HG03521 (cell line): ENCODE measurements around the gene HOXC12.

Experiments
- ATAC-seq: cut with Tn5 transposase; IDR thresholded peaks from one replicate; pipeline ENCODE4 v1.9.1; 2021; ENCODE audit warnings: mild to moderate bottlenecking, moderate library complexity; ENCODE audit not compliant: unreplicated experiment

HOXC12 gene

DNA sequence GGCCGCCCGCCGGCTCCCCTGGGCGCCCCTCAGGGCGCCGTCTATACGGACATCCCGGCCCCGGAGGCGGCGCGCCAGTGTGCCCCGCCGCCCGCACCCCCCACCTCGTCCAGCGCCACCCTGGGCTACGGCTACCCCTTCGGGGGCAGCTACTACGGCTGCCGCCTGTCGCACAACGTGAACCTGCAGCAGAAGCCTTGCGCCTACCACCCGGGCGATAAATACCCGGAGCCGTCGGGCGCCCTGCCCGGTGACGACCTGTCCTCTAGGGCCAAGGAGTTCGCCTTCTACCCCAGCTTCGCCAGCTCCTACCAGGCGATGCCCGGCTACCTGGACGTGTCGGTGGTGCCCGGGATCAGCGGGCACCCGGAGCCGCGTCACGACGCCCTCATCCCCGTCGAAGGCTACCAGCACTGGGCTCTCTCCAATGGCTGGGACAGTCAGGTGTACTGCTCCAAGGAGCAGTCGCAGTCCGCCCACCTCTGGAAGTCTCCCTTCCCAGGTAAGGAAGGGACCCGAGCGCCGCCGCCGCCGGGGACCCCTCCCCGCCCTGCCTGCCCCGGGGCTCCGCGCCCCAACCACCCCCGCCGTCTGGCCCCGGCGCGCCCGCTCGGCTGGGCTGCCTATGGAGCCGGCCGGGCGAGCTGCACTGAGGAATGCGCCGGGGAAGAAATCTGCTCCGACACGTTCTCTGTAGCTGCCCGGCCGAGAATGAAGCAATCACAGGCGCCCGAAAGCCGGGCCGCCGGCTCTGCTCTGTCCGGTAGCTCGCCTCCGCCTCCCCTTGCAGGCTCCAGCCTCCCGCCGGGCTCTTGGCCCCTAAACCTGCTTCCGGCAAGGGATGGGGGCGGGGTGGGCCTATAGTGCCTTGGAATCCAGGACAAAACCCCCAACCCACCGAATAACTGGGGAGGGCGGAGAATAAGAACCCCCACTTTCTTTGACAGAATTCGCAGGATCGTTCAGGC is 15.3 kb upstream of the HOXC12 start:
- no peak for ATAC-seq

DNA sequence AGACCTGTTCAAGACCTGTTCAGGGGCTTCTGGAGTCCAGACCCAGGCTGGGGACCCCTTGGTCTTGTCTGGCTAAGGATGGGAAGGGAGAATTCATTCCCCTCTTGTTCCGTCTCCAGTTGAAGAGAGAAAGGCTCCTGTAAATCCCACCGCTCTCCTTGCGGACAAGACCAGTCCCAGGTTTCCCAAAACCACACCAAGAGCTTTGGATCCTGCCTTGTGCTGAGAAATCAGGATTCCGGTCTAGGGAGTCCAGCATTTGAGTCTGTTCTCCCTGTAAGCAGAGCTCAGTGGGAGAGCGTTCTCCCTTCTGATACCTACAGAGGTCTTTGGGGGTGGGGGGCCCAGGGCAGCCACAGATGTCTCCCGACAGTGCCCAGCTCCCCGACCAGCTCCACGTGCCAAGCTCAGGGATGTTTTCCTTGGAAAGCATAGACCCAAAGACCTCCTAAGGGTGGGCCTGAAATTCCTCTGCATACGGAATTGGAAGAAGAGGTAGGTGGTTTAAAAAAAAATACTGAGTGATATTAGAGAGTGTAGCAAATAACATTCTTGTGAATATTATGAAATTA is 14.2 kb upstream of the HOXC12 start:
- ATAC-seq, result no peak

DNA sequence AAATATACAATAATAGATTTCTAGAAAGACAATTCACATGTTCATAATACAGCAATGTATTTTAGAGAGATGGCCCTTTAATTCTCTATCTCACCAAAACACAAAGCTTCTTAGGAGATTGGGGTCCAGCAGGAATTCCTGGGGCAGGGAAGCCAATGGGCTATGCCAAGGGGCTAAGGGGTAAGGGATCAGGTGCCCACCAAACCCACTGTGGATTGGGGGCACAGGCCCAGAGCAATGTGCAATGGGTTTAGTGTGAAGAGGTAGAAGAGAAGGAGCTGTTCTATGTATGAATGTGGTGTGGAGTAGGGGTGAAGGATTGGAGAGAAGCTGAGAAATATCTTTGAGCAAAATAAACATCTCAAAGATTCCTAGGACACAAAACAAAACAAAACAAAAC is 13.5 kb upstream of the HOXC12 start:
- ATAC-seq, result no peak

DNA sequence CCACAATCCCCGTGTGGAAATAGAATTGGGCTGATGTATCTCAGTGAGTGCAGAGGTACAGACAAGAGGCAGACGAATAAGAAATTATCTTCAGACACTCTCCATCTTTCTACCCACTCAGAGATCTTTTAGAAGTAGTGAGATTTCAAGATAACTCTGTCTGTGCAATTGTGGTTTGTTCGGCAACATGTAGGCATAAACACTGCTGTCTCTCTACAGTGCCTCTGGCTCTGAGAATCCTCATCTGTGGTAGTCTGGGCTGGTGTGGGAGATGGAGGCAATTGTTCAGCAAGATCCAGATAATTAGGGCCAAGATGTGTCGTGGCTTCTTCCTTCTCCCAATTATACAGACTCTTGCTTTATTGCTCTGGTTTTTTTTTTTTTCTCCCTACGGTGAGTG is 13.0 kb upstream of the HOXC12 start:
- no peak for ATAC-seq

DNA sequence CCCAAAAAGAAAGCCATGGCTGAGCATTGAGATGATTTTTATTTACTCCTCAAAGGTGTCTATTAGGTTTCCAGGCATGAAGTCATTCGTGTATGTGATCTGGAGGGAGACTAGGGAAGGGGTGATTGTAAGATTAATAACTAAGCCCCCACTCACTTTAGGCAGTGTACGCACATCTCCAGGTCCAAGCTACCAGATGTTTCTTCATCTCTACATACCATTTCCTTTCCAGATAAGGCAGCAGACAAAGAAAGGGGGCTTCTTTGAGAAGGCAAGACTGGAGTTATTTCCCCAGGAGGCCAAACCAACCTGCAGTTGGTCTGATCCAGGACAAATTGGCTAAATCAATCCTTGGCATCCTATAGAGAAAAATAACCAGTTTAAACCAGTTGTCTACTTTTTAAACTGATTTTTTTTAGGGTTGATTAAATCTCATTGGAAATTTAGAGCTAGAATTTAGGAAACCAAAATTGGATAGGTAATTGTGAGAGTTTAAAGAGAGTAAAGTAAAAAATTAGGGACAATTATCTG is 12.2 kb upstream of the HOXC12 start:
- ATAC-seq, result no peak

DNA sequence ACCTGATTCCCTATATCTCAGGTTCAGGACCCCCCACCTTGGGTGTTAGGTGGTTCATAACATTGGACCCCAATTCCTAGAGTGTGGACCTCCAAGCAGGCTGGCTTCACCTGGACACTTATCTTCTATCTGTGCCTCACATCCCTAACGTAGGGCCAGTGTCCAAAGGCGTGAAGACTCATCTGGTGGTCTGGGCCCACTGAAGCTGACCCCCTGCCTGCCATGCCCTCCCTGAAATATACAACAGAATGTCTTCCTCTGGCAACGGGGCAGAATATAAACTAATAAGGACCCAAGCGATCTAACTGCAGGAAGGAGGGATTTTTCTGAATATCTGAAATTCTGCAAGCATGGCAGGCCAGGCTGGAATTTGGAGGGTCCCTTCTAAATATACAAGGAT is 10.5 kb upstream of the HOXC12 start:
- ATAC-seq, result no peak

DNA sequence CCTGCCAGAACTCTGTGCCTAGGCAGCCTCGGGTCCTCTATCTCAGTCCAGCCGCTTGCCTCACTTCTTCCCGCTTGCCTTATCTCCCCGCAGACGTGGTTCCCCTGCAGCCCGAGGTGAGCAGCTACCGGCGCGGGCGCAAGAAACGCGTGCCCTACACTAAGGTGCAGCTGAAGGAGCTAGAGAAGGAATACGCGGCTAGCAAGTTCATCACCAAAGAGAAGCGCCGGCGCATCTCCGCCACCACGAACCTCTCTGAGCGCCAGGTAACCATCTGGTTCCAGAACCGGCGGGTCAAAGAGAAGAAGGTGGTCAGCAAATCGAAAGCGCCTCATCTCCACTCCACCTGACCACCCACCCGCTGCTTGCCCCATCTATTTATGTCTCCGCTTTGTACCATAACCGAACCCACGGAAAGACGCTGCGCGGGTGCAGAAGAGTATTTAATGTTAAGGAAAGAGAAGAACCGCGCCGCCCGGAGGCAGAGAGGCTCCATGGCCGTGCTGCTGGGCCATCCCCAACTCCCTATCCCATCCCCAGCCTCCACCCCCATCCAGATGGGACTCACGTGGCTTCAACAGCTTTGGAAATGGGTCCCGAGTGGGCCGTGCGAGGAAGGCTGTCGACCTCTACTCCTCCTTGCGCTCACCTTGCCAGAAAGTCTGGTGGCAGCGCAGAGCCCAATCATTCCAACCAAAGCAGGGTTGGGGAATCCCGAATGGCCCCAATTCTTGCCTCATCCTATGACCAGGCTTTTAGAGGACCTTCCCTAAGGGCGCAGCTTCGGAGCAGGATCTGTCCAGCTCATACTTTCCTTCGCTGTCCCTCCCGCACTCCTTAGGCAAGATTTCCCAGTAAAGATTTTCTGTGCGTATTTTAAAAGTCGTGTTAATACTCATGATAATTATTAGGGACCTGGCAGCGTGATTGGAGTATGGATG is 9.5 kb upstream of the HOXC12 start:
- ATAC-seq, result no peak

DNA sequence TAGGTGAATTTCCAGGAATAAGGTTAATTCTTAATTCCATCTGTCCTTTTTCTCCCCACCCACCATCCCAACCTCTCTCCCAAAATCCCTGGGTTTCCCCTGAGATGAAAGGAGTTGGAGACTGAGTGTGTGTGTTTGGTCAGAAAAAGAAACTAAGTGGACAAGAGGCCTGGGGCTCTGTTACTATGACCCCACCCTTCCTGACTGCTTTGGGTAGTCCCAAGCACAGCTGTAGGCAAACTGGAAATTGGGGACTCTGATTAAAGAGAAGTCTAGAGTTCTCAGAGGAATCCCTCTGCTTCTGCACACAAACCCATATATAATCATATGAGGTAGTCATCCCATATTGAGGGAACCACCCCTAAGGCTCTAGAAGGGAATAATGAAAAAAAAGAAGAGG is 7.0 kb upstream of the HOXC12 start:
- ATAC-seq, result no peak

DNA sequence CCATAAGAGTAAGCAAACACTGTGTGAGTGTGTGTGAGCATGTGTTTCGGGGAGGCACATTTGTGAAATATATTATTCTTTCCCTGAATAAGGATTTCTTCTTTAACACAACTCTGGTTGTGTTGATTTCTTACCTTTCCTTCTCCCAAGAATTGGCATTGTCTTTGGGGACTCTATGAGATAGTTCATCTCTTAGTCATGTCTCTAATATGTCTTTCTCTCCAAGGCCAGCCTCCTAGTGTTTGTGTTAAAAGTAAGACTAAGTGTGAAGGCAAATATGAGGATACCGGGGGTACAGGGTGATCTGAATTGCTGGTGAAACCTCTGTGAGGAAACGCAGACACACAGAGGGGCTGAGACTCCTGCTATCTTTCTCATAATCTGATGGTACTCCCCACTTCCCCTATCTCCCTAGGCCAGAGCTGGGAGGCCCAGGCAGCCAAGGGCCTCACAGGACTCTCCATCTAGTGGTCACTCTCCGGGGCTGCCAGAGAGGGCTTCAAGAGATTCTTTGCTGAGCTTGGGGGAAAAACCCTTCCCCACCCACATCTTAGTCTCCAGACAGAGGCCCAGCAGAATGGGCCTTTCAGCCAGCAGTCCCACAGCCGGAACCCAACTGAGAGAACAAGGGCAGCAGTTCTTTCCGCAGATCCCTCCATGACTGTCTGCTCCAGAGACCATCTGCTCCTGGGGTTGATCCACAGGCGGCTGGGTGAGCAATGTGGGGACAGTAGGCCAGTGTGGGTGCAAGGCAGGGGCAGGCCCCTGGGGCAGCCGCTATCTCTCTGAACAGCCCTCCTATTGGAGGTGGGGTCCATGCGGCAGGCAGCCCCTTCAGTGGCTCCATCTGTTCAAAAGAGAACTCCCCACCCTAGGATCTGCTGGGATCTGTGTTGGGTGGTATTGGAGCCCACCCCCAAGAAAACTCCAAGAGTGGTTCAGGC is 5.8 kb upstream of the HOXC12 start:
- ATAC-seq, result no peak

DNA sequence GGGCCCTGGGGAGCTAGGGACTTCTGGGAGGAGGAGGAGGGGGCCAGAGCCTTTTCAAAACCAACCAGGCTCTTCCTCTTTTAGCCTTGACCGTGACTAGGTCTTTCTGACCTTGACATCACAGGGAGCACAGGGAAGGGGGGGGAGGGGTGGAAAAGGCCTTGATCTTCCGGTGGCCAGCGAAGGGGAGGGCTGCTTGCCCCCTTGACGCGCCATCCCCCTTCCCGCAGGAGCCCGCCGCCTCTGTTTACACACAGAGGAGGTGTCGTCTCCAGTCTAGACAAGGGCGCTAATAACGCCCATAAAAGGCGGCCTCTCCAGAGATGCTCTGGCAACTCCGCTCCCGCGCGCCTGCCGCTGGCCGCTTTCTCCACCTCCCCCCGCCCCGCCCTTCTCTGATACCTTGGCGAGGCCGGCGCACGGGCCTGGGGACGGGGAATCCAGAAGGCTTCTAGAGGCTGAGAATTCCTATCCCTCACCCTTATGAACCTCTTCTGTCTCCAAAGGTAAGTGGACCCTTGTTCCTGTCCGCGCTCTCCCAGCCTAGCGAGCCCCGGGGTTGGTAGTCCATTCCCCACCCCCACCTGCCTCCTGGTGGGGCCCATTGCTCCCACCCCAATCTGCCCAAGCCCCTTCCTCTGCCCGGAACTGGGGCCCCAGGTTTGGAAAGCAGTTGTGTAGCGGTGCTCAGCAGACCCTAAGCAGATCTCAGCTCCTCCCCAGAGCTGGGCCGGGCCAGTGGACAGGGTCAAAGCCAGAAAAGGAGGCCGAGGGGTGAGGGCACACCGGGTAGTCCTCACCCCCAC is 4.9 kb upstream of the HOXC12 start:
- ATAC-seq, result no peak

DNA sequence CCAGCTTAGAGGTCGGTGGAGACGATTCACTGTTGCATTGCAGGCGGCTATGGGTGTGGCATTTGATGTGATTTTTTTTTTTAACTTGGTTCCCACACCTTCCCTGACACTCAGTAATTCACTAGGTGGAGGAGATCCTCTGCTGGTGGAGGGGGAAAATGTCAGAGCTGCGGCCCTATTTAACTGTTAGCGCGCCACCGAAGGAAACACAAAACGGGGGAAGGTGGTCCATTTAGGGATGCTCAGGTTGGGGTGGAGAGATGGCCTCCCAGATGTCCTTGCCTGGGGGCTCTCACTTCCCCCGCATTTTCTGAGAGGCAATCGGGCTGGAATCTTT is 4.3 kb upstream of the HOXC12 start:
- no peak for ATAC-seq

DNA sequence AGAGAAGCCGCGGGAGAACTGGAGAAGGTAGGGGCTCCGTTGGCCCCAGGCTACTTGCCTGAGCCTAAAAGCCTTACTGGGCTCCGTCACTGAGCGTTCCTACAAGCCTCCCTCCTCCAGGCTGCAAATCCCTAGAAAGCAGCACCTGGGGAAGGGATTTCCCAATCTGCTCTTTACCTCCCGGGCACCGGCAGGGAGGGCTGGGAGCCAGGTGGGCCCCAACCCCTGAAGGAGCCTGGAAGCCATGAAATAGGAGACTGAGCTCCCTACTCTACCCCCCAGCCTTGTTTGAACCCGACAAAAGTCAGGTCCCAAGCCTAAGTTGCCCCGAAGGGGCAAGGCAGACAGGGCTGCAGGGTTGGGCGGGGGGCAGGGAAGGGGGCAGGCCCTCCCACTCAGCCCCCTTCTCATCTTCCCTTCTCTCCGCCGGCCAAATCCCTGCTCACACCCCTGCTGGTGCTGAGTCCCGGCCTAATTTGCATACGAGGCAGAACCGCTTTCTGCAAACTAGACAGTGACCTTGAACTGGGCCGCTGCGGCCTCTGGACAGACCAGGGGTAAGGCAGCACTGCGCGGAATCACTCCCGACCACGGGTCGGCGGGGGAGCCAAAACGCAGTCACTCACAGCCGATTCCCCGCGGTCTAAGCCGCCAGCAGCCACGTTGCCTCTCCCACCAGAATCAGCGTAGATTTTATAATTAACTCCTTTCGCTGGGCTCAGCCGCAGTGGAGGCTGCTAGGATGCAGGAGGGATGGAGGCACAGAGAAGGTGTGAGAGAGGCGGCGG is 3.7 kb upstream of the HOXC12 start:
- no peak for ATAC-seq

DNA sequence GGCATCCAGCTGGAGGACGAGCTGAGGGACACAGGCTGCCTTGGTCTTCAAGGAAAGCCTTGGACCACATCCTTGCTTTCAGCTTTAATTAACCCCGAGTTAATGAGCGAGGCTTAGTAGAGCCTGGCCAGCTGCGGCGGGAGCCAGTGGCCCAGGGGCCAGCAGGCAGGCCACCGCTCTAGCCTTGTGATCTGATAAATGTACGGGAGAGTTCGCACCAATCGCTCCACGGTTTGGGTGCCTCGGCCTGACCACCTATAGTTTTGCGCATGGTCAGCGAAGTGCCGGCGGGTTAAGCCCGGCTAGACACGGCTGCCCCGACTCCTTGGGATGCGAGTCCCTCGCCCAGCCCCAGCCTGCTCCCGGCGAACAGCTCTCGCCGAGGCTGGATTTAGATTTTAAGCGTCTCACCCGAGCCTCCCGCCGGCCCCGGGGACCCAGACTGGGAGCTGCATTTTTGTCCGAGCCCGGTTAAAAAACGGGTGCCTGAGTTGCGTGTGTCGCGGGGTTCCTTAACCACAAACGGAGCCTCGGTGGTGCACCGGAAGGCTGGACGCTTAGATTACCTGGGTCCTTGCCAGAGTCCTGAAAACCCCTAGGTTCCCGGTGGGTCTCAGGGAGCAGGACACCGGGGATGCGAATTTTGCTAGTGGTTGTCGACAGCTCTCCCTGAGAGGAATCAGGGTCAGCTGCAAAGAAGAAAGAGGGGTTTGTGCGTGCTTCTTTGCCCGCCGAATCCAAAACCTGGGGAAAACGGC is 2.9 kb upstream of the HOXC12 start:
- ATAC-seq, result no peak

DNA sequence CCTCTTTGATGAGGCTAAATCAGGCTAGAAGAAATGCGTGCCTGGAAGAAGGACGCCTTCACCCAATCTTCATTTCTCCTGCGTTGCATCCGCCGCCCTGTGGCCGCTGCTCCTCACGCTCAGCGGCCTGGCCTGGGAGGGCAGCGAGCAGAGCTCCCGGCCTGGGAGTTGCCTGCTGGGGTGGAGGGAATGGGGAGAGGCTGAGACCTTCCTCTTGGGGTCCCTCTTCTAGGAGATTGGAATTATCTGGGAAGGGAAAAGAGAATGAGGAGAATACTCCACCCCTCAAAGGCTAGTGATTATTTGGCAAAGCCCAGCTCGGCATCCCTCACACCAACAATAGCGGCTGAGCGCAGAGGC is 2.4 kb upstream of the HOXC12 start:
- ATAC-seq, result no peak

DNA sequence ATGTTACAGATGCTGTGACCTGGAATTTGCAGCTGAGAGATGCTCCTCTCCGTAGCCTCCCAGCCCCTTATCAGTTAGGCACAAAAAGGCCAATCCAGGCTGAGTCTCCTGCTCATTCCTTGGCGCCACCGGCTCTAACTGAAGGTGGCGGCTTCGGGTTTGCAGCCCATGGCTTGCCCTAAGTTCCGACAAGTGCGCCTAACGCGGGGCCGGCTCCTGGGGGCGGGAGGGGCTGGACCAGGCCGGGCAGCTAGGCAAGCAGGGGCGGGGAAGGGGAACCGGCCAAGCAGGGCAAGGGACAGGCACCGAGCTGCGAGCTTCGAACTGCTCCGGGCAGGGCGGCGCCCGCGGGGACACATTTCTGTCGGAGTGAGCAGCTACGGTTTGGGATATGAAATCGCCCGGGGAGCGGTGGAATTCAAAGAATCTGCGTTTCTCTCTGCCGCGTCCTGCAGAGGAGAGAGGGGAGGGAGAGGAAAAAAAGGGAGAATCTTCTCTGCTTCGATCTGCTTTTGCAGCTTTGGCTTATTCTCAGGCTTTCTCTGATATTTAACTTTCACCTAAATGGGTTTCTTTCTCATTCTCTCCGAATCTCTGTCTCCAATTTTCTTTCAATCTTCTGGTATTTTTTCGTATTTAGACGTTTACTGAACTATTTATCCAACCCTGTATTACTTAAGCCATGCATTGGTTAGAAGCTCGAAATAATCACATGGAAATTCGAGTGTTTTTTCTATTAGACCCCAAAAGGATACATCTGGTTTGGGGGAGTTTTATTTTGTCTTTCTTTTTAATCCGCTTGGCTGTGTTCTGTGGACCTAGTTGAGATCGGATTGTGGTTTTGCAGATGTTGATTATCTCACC is 1.6 kb upstream of the HOXC12 start:
- no peak for ATAC-seq

DNA sequence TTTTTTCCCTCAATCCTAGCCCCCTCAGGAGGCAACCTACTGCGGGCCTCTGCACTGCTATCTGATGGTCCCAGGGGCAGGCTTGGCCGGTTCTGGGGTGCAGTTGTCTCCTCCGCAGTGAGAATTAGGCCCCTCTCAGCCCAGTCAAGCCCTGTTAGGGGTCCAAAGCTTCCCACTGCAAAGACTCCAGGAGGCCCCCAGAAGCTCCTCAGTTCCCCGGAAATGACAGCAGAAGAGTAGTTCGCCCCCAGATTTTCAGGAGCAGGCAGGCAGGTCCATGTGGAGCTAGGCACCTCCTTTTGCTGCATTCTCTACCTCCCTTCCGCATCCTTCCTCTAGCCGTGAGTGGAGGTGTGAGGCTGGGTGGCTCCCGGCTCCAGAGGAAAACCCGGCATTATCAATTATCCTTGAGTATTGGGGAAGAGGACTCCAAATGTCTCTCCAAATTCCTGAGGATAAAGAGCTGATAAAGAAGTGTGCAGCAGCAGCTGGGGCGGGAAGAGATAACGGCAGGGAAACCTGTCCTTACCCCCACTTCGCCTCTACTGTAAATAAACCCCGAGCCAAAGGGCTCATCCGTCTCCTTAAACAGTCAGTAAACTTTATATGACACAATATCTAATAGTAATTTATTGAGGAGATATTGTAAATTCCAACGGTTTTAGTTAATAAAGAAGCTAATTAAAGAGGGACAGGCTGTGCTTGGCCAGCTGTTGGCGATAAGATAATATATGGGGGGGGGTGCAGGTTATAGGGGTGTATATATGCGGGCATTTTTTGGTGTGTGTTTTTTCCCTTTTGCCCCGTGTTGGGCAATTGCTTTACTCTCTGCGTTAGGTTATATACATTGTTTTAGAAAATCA is 641 bp upstream of the HOXC12 start:
- no peak for ATAC-seq
